ENCODE results near the gene OR52K2.

GRCh38 chr11:4466131-4466870, 17.2 kb downstream of the OR52K2 start:
- TF ChIP-seq CTCF (IDR thresholded peaks at IDR 0.05) (no peak), POLR2A (IDR thresholded peaks at IDR 0.05) (no peak)

Measured in prostate gland (tissue), 2 donors.